ENCODE results near the gene RGS13. TPM values are rescaled to one million over a fixed set of nuclear protein-coding genes. Genes with fewer than 3 reads are reported as not detected.

RGS13 gene
- total and polyA plus RNA-seq, 7 donors: 0.36 to 7.8 (median 1.2) TPM; not detected in 2

GRCh38 chr1:192601143-192601542 lies 34.8 kb upstream of the RGS13 start:
- Histone ChIP-seq H3K4me3 (no peak overlapping the region), H3K9me3 (no peaks in the 10 kb centered on the region), H3K36me3 (no peaks in the 10 kb centered on the region), H3K4me1 (peaks cover 0 to 8% (median 0%) of the 10 kb centered on the region in 4 donors), H3K27ac (no peak overlapping the region), H3K27me3 (no peaks in the 10 kb centered on the region)
- intact Hi-C loops (cut with DNase I): no loop called here
- TF ChIP-seq EP300 (IDR thresholded peaks at IDR 0.05) (no peak), POLR2AphosphoS5 (IDR thresholded peaks at IDR 0.05) (no peak), POLR2A (IDR thresholded peaks at IDR 0.05) (no peak), CTCF (IDR thresholded peaks at IDR 0.05) (no peak)
- DNase-seq: no peak
- whole genome bisulfite sequencing, 2 donors: 79 to 98% methylated on average over 1 of the region's 1 CpG

GRCh38 chr1:192601567-192601966 lies 34.4 kb upstream of the RGS13 start:
- no peak for DNase-seq
- intact Hi-C loops (cut with DNase I): no loop called here
- no peaks in the 10 kb centered on the region for H3K36me3 ChIP-seq
- TF ChIP-seq CTCF (IDR thresholded peaks at IDR 0.05) (no peak), EP300 (IDR thresholded peaks at IDR 0.05) (no peak), POLR2A (IDR thresholded peaks at IDR 0.05) (no peak), POLR2AphosphoS5 (IDR thresholded peaks at IDR 0.05) (no peak)
- H3K27ac ChIP-seq: no peak overlapping the region
- H3K27me3 ChIP-seq: no peaks in the 10 kb centered on the region
- H3K4me3 ChIP-seq: no peak overlapping the region
- H3K4me1 ChIP-seq: peaks cover 0 to 8% (median 0%) of the 10 kb centered on the region in 4 donors
- H3K9me3 ChIP-seq: no peaks in the 10 kb centered on the region

- Histone ChIP-seq H3K4me1 (peaks cover 0 to 10% (median 1%) of the 10 kb centered on the region in 4 donors), H3K9me3 (no peaks in the 10 kb centered on the region), H3K4me3 (no peak overlapping the region), H3K36me3 (no peaks in the 10 kb centered on the region), H3K27me3 (no peaks in the 10 kb centered on the region), H3K27ac (no peak overlapping the region)
- TF ChIP-seq POLR2AphosphoS5 (IDR thresholded peaks at IDR 0.05) (no peak), EP300 (IDR thresholded peaks at IDR 0.05) (no peak), CTCF (IDR thresholded peaks at IDR 0.05) (no peak), POLR2A (IDR thresholded peaks at IDR 0.05) (no peak)
- intact Hi-C loops (cut with DNase I): no loop called here
- DNase-seq: no peak
- 81 to 82% methylated on average over 1 of the region's 1 CpG for WGBS, 2 donors
These were observed 33.2 kb upstream of the RGS13 start for GRCh38 chr1:192602757-192603156.

- DNase-seq: no peak
- no peak for TF ChIP-seq POLR2A (IDR thresholded peaks at IDR 0.05)
- no peak for TF ChIP-seq POLR2AphosphoS5 (IDR thresholded peaks at IDR 0.05)
- no peak for TF ChIP-seq CTCF (IDR thresholded peaks at IDR 0.05)
- no peak for TF ChIP-seq EP300 (IDR thresholded peaks at IDR 0.05)
- intact Hi-C loops (cut with DNase I): no loop called here
- Histone ChIP-seq H3K27ac (no peak overlapping the region), H3K4me1 (peaks cover 0 to 12% (median 7%) of the 10 kb centered on the region in 4 donors), H3K27me3 (no peaks in the 10 kb centered on the region), H3K9me3 (no peaks in the 10 kb centered on the region), H3K36me3 (no peaks in the 10 kb centered on the region), H3K4me3 (no peak overlapping the region)
- 65 to 81% methylated on average over 3 of the region's 3 CpGs for WGBS, 2 donors
These were observed 32.6 kb upstream of the RGS13 start for GRCh38 chr1:192603218-192603787.
